Loucy (cell line): Measurements from ENCODE around the gene MPHOSPH8.
A peak's percentile ranks its signal among the peaks of the same experiment; 100 is the strongest.

Source experiments
- H2AFZ ChIP-seq: fragments of 200-600 bp; sonication (generic); 2 replicates; pipeline ENCODE4 v1.6.0; 2016; ENCODE audit warnings: antibody characterized with exemption, mild to moderate bottlenecking, low read length, moderate library complexity
- H3F3A ChIP-seq: fragments of 200-600 bp; 2 replicates; pipeline ENCODE4 v1.6.0; 2016; ENCODE audit warnings: antibody characterized with exemption, low read depth, mild to moderate bottlenecking
- H3K27me3 ChIP-seq: fragments of 200-600 bp; sonication (generic); 2 replicates; pipeline ENCODE4 v1.6.1; 2014; ENCODE audit warnings: low read length, mild to moderate bottlenecking; ENCODE audit not compliant: insufficient read depth, poor library complexity, severe bottlenecking
- H3K36me3 ChIP-seq: fragments of 200-600 bp; sonication (generic); 2 replicates; pipeline ENCODE4 v1.6.1; 2016; ENCODE audit warnings: low read length; ENCODE audit not compliant: insufficient read depth
- H3K4me1 ChIP-seq: fragments of 200-600 bp; sonication (generic); 2 replicates; pipeline ENCODE4 v1.5.1; 2014; ENCODE audit warnings: low read length, mild to moderate bottlenecking; ENCODE audit not compliant: insufficient read depth, poor library complexity, severe bottlenecking
- H3K4me2 ChIP-seq: fragments of 200-600 bp; sonication (generic); 2 replicates; pipeline ENCODE4 v1.6.0; 2014; ENCODE audit warnings: antibody characterized with exemption, low read length, low read depth, mild to moderate bottlenecking; ENCODE audit not compliant: poor library complexity, severe bottlenecking
- H3K4me3 ChIP-seq: fragments of 200-600 bp; sonication (generic); 2 replicates; pipeline ENCODE4 v1.5.1; 2014; ENCODE audit warnings: low read length, mild to moderate bottlenecking, mixed read lengths; ENCODE audit not compliant: poor library complexity, severe bottlenecking
- H3K79me2 ChIP-seq: fragments of 200-600 bp; sonication (generic); 2 replicates; pipeline ENCODE4 v1.6.1; 2014; ENCODE audit warnings: low read length; ENCODE audit not compliant: insufficient read depth
- H3K9ac ChIP-seq: fragments of 200-600 bp; sonication (generic); 2 replicates; pipeline ENCODE4 v1.6.0; 2014; ENCODE audit warnings: mild to moderate bottlenecking, low read depth, low read length, moderate library complexity; ENCODE audit not compliant: poor library complexity, severe bottlenecking
- H3K9me2 ChIP-seq: fragments of 200-600 bp; sonication (generic); replicated peaks from 2 replicates; pipeline ENCODE4 v1.6.1; 2016; ENCODE audit warnings: low read depth, low read length, mixed read lengths
- H3K9me3 ChIP-seq: fragments of 200-600 bp; sonication (generic); 2 replicates; pipeline ENCODE4 v1.6.1; 2014; ENCODE audit warnings: mild to moderate bottlenecking, antibody characterized with exemption, low read length, low read depth; ENCODE audit not compliant: insufficient read depth
- H4K20me1 ChIP-seq: fragments of 200-600 bp; sonication (generic); 2 replicates; pipeline ENCODE4 v1.6.0; 2014; ENCODE audit warnings: antibody characterized with exemption, low read length, mild to moderate bottlenecking; ENCODE audit not compliant: insufficient read depth, poor library complexity, severe bottlenecking
- EZH2phosphoT487 ChIP-seq: fragments of 200-600 bp; IDR thresholded peaks from 2 replicates; pipeline ENCODE4 v1.6.1; 2018; ENCODE audit warnings: antibody characterized with exemption, mild to moderate bottlenecking, moderate library complexity, borderline replicate concordance
- TF ChIP-seq, protein P1 (sequence below): fragments of 200-600 bp; sonication (generic); conservative IDR thresholded peaks from 2 replicates; pipeline ENCODE4 v1.5.1; 2014; ENCODE audit warnings: mild to moderate bottlenecking, antibody characterized with exemption, low read length

Gene MPHOSPH8, protein sequence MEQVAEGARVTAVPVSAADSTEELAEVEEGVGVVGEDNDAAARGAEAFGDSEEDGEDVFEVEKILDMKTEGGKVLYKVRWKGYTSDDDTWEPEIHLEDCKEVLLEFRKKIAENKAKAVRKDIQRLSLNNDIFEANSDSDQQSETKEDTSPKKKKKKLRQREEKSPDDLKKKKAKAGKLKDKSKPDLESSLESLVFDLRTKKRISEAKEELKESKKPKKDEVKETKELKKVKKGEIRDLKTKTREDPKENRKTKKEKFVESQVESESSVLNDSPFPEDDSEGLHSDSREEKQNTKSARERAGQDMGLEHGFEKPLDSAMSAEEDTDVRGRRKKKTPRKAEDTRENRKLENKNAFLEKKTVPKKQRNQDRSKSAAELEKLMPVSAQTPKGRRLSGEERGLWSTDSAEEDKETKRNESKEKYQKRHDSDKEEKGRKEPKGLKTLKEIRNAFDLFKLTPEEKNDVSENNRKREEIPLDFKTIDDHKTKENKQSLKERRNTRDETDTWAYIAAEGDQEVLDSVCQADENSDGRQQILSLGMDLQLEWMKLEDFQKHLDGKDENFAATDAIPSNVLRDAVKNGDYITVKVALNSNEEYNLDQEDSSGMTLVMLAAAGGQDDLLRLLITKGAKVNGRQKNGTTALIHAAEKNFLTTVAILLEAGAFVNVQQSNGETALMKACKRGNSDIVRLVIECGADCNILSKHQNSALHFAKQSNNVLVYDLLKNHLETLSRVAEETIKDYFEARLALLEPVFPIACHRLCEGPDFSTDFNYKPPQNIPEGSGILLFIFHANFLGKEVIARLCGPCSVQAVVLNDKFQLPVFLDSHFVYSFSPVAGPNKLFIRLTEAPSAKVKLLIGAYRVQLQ

DNA sequence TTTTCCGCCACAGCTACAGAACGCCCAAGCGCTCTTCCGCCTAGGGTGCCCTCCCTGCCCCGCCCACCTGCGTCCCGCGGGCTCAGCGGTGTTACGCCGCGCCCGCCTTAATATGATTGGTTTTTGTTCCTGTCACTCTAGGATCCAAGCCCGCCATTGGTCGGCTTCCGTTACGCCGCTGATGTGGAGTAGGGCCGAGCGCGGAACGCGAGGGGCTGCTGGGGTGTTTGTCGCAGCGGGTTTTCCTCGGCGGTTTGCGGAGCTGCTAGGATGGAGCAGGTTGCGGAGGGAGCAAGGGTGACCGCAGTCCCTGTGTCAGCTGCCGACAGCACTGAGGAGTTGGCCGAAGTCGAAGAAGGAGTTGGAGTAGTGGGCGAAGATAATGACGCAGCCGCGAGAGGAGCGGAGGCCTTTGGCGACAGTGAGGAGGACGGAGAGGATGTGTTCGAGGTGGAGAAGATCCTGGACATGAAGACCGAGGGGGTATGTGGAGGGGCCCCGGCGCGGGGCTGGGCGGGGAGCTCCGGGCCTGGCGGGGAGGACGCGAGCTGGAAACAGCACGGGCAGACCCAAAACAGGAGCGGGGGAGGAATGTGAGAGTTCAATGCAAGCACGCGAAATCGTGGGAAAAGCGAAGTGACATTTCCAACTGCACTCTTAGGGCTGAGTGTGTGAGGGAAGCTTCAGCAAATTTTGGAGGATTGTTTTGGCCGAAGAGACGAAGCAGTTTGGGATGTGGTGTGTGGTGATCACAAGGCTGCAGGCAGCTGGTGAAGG, at the start of gene MPHOSPH8:
TSS of gene MPHOSPH8 (plus strand) at position 181 of the 777 bp plus-strand sequence. CDS start at position 271, 90 bp downstream.
- no peaks in the 10 kb centered on the region for H3F3A ChIP-seq
- peaks cover 52% of the 10 kb centered on the region for H3K79me2 ChIP-seq
- H3K4me3 ChIP-seq, result peak within 1 kb of the TSS; percentile 99
- H2AFZ ChIP-seq, result peak within 1 kb of the TSS; percentile 97
- no peaks in the 10 kb centered on the region for H3K9me2 ChIP-seq
- no peaks in the 10 kb centered on the region for H3K9me3 ChIP-seq
- peak within 1 kb of the TSS; percentile 91 for H3K4me2 ChIP-seq
- peaks cover 36% of the 10 kb centered on the region for H4K20me1 ChIP-seq
- TF ChIP-seq EZH2phosphoT487, result no peak
- TF ChIP-seq, protein P1, sequence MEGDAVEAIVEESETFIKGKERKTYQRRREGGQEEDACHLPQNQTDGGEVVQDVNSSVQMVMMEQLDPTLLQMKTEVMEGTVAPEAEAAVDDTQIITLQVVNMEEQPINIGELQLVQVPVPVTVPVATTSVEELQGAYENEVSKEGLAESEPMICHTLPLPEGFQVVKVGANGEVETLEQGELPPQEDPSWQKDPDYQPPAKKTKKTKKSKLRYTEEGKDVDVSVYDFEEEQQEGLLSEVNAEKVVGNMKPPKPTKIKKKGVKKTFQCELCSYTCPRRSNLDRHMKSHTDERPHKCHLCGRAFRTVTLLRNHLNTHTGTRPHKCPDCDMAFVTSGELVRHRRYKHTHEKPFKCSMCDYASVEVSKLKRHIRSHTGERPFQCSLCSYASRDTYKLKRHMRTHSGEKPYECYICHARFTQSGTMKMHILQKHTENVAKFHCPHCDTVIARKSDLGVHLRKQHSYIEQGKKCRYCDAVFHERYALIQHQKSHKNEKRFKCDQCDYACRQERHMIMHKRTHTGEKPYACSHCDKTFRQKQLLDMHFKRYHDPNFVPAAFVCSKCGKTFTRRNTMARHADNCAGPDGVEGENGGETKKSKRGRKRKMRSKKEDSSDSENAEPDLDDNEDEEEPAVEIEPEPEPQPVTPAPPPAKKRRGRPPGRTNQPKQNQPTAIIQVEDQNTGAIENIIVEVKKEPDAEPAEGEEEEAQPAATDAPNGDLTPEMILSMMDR, result no peak
- H3K27me3 ChIP-seq, result no peaks in the 10 kb centered on the region
- H3K36me3 ChIP-seq, result no peaks in the 10 kb centered on the region
- H3K4me1 ChIP-seq, result peaks cover 36% of the 10 kb centered on the region
- peak within 1 kb of the TSS; percentile 87 for H3K9ac ChIP-seq

DNA sequence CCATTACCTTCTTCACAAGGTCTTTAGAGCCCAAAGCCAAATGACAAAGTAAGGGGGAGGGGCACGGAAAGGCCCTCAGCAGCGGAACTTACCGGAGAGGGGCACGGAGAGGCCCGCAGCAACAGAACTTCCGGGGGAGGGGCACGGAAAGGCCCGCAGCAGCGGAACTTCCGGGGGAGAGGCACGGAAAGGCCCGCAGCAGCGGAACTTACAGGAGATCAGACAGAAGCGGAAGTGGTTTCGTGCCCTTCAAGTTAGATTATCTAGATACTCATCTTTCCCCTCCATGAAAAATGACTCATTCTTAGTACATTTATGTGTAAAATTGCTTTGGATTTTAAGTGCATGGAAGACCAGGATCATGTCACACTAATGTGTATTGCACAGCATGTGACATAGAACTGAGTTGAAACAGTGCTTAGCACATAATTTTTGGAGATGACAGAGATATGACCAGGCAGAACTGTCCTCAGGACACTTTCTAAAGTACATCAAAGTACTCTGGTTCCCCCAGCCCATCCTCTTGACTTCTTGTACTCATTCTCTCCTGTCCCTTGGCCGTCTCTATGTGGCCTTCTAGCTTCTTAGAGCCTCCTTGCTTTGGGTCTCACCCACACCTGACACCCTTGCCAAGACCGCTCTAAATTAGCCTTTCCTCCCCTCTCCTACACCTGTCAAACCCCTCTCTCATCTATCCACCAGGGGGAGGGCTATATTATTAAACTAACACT, 46.4 kb upstream of the MPHOSPH8 start:
- TF ChIP-seq EZH2phosphoT487, result no peak
- TF ChIP-seq, protein P1, result no peak
- Histone ChIP-seq H2AFZ (peak overlapping the region; percentile 37), H3K9me3 (no peaks in the 10 kb centered on the region)

More for the DNA sequence above, 46.4 kb upstream of the MPHOSPH8 start:
- H4K20me1 ChIP-seq, result no peaks in the 10 kb centered on the region
- H3K9ac ChIP-seq, result no peak overlapping the region
- no peaks in the 10 kb centered on the region for H3F3A ChIP-seq
- H3K79me2 ChIP-seq, result no peaks in the 10 kb centered on the region
- H3K9me2 ChIP-seq, result no peaks in the 10 kb centered on the region
- no peaks in the 10 kb centered on the region for H3K4me1 ChIP-seq
- no peaks in the 10 kb centered on the region for H3K27me3 ChIP-seq
- H3K4me2 ChIP-seq, result no peak overlapping the region
- no peaks in the 10 kb centered on the region for H3K36me3 ChIP-seq
- H3K4me3 ChIP-seq, result peak overlapping the region; percentile 55
